Stimulated activated CD4-positive, alpha-beta T cell treated with anti-CD3 and anti-CD28 coated beads, Interleukin-1b, Interleukin-23, amount 100 ng/mL, for 4 hours (primary cell): ENCODE measurements around the gene MIB2.
A peak's percentile ranks its signal among the peaks of the same experiment; 100 is the strongest.

Source experiments
- DNase-seq, 2 donors: peaks; one replicate each; pipeline ENCODE4 v3.0.0-alpha.2; 2020; ENCODE audit warnings: low read depth in 2 of 2

The MIB2 gene

DNA sequence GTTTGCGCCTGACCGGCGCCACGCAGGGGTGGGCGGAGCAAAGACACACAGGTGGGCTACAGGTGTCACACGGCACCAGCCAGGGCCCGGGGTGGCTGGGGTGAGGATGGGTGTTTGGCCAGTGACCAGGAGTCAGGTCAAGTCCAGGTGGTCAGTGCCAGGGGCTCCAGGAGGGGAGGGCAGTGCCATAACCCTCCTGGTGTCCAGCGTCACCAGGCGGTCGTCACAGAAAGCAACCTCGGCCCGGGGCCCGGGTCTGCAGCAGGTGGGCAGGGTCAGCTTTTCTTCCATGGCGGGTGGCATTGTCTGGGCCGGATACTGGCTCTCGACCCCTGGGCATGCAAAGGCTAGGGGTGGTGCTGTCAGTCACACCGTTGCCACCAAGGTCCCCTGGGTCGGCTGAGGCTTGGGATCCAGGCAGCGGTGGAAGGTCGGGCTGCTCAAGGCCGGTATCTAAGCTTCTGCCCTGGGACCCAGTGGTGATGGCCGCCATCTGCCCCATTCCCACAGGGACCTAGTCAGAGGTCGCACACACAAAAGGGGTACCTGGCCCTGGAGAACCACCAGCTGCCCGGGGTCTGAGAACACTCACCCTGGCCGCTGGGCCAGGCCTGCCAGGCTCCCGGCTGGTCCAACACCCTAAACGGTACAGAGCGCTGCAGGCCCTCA, 17.1 kb upstream of the MIB2 start:
- no peak for DNase-seq

GRCh38 chr1:1598720-1599029, 16.6 kb upstream of the MIB2 start:
- DNase-seq = no peak

DNA sequence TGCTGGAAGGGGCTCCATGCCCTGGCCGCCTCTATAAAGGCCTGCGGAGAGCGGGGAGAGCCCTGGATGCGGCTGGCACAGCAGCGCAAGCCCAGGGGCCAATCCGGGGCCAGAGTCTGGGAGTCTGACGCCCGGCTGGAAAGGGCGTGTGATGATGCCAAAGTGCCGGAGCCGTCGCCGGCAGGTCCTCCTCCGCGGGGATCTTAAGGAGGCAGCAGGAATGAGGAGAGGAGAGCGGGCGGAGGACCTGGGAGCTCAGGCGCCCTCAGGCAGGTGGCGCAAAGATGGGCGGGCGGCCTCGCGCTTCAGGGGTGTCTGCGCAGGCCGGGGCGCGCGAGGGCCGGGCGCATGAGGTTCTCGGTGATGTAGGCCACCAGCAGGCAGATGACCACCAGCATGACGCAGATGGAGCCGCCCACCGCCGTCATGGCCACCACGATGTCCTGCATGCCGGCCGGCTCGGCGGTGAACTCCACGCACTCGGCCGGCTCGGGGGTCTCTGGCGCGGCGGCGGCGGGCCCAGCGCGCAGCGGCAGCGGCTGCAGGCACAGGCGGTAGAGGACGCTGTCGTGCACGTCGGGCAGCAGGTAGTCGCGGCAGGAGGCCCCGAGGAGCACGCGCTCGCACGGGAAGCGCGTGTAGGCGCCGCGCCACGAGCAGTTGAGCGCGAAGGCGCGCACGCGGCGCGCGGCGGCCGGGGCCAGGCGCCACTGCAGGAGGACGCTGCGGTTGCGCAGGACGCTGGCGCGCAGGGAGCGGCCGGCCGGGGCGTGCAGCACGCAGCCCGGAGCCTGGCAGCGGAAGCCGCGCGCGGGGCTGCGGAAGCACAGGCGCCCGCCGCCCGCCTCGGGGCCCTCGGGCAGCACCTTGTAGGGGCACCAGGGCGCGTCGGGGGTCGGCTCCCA, 16.0 kb upstream of the MIB2 start:
- DNase-seq = peak in 1 of 2 donors; percentile 22

GRCh38 chr1:1599935-1600860, 15.1 kb upstream of the MIB2 start, which contains the start of gene FNDC10:
TSS of gene FNDC10 (minus strand) at chr1:1600135. CDS start at chr1:1600015, 120 bp downstream.
- DNase-seq = no peak

- DNase-seq = no peak
Observed at GRCh38 chr1:1600861-1601563, 14.3 kb upstream of the MIB2 start.

DNA sequence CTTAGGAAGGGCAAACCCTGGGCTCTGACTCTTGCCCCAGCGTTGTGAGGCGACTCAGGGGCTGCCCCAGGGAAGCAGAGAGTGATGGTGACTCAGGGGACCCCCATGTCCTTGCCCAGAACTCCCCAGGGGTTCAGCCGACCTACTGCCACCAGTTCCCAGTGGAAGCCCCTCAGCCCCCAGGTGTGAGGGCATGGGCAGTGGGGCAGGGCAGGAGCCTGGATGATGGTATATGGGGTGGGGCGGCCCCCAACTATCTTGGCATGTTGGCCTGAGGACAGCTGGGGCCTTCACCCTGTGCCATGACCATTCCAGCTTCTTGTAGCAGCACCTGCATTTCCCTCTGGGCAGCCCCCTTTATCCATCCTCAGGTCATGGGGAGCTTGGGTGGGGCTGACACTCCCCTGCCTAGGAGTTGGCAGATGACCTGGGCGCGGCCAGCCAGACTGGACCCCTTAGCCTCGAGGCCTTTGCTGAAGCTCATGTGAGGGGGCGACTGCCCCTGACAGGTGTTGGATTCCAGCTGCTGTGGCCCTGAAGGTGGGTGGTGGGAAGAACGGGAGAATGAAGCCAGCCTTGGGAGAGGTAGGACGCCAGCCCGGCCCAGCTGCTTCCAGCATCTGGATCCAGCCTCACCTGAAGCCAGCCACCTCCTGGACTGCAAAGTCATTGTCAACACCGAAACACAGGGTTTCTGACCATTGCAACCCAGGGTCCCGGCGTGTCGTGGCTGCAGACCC, 13.6 kb upstream of the MIB2 start:
- no peak for DNase-seq

DNA sequence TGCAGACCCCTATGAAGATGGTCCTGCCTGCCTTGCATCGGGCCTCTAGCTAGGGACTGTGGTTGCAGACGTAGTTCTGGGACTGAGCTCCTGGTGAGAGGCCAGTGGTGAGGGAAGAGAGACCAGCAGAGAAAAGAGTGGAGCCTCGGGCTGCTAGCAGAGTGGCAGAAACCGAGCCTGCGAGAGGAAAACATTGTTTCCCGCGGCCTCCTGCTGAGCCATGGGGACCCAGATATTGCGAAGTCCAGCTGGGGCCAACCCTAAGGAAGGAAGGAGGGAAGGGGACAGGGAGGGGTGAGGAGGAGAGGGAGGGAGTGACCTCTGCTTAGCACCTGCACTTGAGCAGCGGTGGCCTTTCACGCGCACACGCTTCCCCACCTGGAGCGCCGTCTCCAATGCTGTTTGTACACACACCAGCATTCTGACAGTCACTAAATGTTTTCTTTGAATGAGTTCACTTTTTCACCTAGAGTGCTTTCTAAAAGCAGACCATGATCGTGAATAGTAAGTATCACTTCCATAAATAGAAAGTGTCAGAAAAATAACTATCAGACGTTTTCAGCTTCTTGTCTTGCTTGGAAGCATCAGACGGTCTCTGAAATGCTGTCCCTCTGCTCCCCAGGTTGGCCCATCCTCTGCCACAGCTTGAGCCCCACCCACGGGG, 12.9 kb upstream of the MIB2 start:
- DNase-seq = no peak

DNA sequence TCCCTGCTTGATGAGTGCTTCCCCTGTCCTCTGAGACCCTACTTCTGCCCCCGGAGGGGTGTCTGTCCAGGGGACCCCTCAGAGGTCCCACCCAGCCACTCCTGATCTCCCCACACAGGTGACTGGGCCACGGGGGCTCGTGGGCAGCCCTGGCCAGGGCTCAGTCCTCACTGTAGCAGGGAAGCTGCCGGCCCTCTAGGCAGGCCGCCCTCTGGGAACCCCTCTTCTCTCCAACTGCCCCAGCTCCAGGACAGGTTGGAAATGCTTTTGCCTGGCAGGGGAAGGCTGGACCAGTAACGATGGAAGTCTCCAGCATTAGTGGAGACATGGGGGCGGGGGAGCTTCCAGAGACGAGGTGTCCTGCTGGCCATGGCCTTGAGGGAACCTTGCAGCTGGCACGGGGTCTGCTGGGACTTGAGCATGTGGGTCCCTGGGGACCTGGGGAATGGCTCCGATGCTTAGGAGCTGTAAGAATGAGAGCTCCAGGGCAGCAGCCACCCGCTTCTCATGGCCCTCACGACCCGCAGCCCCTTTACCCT, 12.3 kb upstream of the MIB2 start:
- DNase-seq = no peak

- DNase-seq = no peak
Observed at GRCh38 chr1:1603671-1604373, 11.5 kb upstream of the MIB2 start.

DNA sequence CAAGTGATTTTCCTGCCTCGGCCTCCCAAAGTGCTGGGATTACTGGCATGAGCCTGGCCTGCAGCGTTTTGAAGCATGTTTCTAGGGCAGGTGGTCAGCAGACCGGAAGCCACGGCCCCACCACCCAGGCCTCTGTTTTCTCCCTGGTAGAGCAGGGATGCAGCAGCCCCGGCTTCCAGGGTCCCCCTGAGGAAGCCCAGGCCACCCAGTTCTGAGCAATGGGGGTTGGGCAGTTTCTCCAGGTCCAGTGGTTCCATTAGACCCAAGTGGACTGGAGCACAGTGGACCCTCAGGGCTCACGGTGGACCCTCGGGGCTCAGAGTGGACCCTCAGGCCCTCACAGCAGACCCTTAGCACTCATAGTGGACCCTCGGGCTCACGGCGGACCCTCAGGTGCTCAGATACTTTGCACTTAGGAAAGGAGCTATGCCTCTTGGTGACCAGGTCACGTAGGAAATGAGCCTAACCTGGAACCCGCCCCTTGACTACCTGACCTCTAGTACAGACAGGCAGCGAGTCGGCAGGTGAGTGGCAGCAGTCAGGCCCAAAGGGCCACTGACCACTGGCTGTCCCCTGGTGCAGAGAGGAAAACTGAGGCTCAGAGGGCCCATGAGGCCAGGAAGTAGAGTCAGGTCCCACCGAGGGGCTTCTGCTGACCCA, 10.8 kb upstream of the MIB2 start:
- no peak for DNase-seq

DNA sequence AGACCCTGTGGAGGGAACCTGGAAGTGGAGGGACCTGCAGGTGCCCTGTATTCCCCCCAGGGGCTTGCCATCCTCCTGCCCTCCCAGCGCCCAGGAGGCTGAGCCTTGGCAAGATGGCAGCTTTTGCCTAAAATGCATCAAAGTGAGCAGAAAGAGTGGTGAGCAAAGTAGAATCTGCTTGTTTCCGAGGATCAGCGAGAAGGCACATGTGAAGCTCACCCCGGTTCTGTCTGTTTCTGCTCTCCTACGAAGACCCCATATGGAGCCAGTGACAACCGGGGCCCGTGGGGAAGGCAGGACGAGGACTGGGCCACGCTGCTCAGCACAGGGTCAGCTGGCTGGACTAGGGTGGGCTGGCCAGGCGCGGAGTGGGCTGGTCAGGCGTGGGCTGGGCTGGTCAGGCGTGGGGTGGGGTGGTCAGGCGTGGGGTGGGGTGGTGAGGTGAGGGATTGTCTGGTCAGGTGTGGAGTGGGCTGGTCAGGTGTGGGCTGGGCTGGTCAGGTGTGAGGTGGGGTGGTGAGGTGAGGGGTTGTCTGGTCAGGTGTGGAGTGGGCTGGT, 10.2 kb upstream of the MIB2 start:
- DNase-seq = no peak

GRCh38 chr1:1605724-1606123, 9.6 kb upstream of the MIB2 start:
- no peak for DNase-seq

DNA sequence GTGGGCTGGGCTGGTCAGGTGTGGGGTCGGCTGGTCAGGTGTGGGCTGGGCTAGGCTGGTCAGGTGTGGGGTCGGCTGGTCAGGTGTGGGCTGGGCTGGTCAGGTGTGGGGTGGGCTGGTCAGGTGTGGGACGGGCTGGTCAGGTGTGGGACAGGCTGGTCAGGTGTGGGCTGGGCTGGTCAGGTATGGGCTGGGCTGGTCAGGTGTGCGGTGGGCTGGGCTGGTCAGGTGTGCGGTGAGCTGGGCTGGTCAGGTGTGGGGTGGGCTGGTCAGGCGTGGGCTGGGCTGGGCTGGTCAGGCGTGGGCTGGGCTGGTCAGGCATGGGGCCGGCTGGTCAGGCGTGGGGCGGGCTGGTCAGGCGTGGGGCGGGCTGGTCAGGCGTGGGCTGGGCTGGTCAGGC, 9.1 kb upstream of the MIB2 start:
- DNase-seq = no peak

DNA sequence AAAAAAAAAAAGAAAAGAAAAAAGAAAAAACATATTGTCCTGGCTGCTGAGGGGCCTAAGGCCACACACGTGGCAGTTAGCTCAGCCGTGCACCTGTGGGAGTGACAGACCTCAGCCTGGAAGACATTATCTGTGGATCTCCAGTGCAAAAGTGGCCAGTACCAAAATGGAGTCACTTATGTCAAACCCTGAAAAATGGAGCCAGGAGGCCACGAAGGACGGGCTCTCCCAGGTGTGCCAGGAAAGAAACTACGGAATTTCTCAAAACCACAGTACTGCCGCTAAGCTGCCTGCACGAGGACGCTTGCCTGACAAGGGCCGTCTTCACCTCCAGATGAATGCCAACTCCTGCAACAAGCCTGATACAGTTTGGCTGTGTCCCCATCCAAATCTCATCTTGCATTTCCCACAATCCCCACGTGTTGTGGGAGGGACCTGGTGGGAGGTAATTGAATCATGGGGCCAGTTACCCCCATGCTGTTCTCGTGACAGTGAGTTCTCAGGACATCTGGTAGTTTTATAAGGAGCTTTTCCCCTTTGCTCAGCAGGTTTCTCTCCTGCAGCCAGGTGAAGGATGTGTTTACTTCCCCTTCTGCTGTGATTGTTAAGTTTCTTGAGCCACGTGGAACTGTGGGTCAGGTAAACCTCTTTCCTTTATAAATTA, 5.3 kb upstream of the MIB2 start:
- no peak for DNase-seq

DNA sequence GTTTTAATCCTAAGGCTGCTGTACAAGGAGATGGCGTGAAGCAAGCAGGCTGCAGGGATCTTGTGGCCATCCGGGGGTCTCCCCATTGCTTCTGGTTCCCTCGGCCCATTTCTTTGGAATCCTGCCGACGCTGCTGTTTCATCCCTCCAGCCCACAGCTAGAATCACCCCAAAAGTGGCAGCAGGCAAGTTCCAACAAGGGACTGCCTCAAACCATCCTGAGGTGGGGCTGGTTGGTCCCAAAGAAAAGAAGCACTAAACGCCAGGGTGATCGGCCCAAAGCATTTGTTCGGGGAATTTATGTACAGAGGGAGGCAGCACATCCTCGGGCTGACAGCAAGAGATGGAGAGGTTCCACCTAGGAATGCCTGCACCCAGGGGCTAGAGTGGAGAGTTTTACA, 4.5 kb upstream of the MIB2 start:
- no peak for DNase-seq

- no peak for DNase-seq
Observed at GRCh38 chr1:1612104-1612400, 3.2 kb upstream of the MIB2 start.

GRCh38 chr1:1613509-1614082, 1.7 kb upstream of the MIB2 start:
- DNase-seq = no peak
